GM21423 (cell line): ENCODE data around the gene OR4D1.

Experiments
- ATAC-seq: cut with Tn5 transposase; IDR thresholded peaks from one replicate; pipeline ENCODE4 v1.9.1; 2021; ENCODE audit warnings: mild to moderate bottlenecking, moderate library complexity; ENCODE audit not compliant: unreplicated experiment

Gene OR4D1

GRCh38 chr17:58192612-58193011, 44.4 kb downstream of the OR4D1 start, which contains the start of gene EPX:
Gene EPX (plus strand): TSS chr17:58192726. CDS start chr17:58192847, 121 bp downstream.
- no peak for ATAC-seq

GRCh38 chr17:58193641-58194255, 45.6 kb downstream of the OR4D1 start:
- ATAC-seq, result no peak

- no peak for ATAC-seq
Measured at GRCh38 chr17:58195518-58196123, 47.4 kb downstream of the OR4D1 start.

GRCh38 chr17:58196610-58197009, 48.4 kb downstream of the OR4D1 start:
- no peak for ATAC-seq

DNA sequence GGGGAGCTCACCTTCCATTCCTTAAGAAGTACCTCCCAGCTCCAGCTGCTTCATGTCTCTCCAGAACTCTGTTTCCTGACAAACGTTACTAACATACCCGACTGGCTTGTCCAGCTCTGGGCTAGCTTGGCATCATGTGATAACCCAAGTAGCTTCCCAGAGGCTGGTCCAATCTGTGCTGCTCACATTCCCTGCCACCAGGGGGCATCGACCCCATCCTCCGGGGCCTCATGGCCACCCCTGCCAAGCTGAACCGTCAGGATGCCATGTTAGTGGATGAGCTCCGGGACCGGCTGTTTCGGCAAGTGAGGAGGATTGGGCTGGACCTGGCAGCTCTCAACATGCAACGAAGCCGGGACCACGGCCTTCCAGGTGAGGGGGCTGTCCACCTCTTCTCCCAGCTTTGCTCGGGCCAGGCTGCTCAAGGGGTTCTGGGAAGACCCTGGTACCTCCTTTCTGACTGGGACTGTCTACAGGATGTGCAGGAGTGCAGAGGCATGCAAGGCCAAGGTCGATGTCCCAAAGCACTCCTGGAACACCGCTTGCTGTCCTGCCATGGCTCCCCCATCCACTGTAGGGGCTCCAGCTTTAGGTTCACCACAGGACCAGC, 51.9 kb downstream of the OR4D1 start:
- no peak for ATAC-seq

DNA sequence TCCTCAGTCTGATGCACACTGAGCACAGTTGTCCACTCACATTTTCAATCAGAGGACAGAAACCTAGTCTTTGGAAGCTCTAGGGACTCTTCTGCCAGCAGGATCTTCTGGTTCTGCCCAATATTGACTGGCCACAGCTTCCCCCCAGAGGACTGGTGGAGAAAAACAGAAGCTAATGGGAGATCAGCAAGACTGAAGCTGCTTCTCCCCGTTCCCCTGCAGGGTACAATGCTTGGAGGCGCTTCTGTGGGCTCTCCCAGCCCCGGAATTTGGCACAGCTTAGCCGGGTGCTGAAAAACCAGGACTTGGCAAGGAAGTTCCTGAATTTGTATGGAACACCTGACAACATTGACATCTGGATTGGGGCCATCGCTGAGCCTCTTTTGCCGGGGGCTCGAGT, 54.7 kb downstream of the OR4D1 start:
- no peak for ATAC-seq

GRCh38 chr17:58204796-58205195, 56.6 kb downstream of the OR4D1 start:
- no peak for ATAC-seq

GRCh38 chr17:58205936-58206335, 57.8 kb downstream of the OR4D1 start:
- ATAC-seq, result no peak

DNA sequence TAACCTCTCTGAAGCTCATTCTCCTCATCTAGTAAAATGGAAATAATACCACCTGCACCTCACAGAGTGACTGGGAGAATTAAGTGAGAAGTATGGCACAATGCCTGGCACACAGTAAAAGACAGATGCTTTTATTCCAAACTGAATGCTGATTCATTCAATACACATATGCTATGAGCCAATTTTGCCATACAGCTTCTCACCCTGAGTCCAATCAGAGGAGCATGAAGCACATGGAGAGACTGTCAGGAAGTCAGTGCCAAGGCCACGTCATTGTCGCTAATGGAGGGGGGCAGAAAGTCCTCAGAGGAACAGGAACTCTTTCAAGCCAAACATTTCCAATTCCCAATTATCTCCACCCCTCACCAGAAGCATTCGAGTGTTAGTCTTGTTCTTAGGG, 59.3 kb downstream of the OR4D1 start:
- no peak for ATAC-seq

- no peak for ATAC-seq
Measured at GRCh38 chr17:58208344-58208743, 60.2 kb downstream of the OR4D1 start.
